GM21360 (cell line): ENCODE results near the gene ZMYND8.

Experiments
- ATAC-seq: cut with Tn5 transposase; IDR thresholded peaks from one replicate; pipeline ENCODE4 v1.9.1; 2021; ENCODE audit warnings: mild to moderate bottlenecking, moderate library complexity; ENCODE audit not compliant: unreplicated experiment

ZMYND8 gene

GRCh38 chr20:47335251-47336128, 21.0 kb downstream of the ZMYND8 start:
- ATAC-seq, result no peak

GRCh38 chr20:47334022-47334551, 22.4 kb downstream of the ZMYND8 start:
- ATAC-seq, result no peak

DNA sequence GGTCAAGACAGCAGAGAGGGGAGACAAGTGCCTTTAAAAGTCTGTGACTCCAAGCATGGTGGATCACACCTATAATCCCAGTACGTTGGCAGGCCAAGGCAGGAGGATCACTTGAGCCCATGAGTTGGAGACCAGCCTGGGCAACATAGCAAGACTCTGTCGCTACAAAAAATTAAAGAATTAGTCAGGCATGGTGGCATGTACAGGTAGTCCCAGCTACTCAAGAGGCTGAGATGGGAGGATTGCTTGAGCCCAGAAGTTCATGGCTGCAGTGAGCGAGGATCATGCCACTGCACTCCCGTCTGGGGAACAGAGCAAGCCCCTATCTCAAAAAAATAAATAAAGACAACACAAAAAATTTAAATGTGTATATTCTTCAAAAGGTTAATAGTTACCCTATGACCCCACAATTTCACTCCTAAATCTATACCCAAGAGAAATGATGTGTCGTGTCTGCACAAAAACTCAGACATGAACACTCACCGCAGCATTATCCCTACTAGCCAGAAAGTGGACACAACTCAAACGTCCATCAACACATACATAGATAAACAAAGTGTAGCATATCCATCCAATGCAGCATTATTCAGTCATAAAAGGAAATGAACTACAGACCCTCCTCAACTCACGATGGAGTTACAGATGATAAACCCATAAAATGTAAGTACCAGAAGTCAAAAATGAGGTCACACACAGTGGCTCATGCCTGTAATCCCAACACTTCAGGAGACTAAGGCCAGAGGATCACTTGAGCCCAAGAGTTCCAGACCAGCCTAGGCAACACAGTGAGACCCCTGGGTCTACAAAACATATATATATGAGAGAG, 23.9 kb downstream of the ZMYND8 start:
- no peak for ATAC-seq

GRCh38 chr20:47330933-47331708, 25.4 kb downstream of the ZMYND8 start:
- ATAC-seq, result no peak

DNA sequence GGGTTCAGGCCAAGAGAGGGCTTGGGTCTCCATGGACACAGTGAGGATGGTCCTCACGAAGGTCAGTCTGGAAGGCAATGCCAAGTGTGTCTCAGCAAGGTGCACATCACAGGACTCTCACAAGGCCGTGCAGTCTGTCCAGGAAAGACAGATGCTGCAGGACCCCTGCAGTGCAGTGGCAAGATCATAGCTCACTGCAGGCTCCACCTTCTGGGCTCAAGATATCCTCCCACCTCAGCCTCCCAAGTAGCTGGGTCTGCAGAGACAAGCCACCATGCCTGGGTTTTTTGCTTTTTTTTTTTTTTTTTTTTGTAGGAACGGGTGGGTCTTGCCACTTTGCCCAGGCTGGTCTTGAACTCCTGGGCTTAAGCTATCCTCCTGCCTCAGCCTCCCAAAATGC, 26.4 kb downstream of the ZMYND8 start:
- ATAC-seq, result no peak

- ATAC-seq, result no peak
These were observed 28.4 kb downstream of the ZMYND8 start for GRCh38 chr20:47328129-47328528.

- no peak for ATAC-seq
These were observed 28.8 kb downstream of the ZMYND8 start for GRCh38 chr20:47327711-47328110.

DNA sequence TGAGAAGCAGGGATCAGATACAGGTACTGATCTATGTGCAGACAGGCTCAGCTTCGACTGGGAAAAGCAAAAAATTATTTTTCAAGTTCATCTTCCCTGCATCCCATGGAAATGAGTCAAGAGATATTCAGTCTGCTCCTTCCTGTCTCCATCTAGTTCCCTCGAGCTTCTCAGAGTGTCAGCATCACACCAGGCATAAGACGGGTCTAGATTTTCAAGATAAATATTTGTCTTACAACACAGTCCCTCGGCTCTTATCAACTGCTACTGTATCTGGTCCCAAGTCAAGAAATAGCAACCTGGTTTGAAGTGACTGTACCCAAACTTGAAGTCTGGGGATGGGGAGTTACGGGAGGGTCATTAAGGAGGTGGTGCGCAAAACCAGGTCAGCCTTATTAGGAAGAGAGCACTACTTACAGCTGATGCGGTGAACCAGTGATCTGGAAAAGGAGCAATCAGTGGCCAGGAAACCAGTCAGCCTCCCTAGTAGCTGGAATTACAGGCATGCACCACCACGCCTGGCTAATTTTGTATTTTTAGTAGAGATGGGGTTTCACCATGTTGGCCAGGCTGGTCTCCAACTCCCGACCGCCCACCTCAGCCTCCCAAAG, 29.7 kb downstream of the ZMYND8 start:
- ATAC-seq, result no peak

DNA sequence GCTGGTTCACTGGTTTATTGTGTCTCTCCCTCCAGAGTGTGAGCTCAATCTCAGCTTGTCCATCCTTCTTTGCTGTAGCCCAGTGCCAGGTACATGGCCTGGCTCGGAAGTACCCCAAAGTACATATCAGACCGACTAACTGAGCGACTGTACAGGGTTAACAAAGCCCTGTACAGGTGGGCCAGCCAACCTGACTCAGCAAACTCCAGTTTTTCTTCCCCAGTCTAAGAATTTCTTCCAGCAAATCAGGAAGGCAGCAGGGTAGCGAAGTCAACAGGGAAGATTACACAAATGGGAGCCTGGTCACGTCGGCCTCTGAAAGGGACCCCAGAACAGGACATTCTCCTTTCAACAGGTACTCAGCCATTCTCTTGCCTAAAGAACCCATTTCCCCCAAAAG, 31.3 kb downstream of the ZMYND8 start:
- ATAC-seq, result no peak

GRCh38 chr20:47320990-47321805, 35.3 kb downstream of the ZMYND8 start:
- no peak for ATAC-seq

DNA sequence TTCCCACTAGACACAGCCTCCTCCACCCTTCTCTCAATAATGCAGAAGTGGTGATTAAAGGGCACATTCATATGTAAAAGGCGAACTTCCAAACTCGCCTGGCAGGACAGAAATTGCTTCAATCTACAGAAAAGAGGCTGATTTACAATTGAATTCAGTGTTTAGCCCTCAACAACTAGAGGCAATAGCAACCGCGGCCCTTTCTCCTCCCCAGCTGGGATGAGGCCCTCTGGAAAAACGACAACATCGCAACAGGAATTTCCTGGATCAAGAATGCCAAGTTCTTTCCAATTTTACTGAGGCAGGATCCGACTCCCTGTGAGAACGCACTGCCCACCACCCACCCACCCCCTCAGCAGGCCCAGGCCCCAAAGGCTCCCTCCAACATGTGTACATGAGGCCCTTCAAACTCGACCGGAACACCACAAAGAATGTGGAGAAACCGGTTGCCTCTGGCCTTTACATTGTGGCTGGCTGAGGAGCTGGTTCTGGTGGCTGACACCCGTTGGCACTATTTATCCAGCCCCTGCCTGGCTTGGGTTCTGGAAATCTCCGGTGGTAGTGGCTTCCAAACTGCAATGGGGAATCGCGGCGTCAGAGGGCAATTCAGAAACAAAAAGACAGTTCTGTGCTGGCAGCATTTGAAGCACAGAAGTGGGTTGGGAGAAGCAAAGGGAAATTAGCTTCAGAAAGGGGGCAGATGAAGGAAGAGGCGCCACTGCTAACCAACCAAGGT, 36.8 kb downstream of the ZMYND8 start:
- no peak for ATAC-seq

- ATAC-seq, result no peak
These were observed 37.6 kb downstream of the ZMYND8 start for GRCh38 chr20:47318586-47319516.

- ATAC-seq, result no peak
These were observed 38.4 kb downstream of the ZMYND8 start for GRCh38 chr20:47318027-47318585.

DNA sequence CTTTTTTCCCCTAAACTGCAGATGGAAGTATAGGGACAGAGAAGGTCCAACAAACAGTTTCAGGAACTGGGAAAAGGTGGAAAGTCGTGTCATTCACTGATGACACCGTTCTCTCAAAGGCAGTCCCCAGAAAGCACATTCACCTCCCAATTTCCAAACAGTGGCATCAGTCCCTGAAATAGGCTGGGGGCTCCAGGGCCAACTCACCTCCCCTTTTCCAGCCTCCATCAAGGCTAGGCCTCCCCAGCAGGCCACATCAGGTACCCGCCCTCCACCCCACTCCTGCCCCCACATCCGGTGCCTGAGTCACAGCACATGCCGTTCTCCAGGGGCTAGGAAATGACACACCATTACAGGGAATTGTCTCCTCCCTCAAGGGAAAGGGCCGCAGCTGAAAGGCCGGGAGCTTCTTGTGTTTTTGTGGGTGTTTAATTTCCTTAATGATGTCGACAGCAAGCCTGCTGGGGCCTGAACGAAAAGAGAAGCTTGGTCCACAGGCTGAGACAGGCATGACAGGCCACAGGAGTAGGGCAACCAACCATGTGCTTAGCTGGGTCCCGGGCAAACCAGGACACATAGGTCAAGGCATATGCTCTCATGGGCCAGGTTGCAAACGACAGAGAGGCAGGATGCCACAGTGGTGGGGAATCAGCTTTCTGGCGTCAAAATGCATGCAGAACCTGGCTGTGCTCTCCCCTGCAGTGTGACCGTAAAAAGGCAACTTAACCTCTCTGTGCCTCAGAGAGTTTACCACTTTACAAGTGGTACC, 39.2 kb downstream of the ZMYND8 start:
- ATAC-seq, result no peak

DNA sequence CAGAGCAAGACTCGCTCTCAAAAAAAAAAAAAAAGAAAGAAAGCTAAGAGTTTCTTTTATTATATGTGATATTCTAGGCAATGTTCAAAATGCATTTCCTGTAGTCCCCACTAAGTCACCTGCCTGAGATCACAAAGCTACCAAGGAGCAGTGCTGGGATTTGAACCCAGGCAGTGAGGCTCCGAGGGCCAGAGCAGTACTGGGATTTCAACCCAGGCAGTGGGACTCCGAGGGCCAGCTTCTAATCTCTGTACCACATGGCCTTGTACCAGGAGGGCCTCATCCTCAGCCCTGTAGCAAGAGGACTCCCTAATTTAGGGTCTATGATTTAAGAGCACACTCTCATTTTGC, 39.7 kb downstream of the ZMYND8 start:
- ATAC-seq, result no peak

DNA sequence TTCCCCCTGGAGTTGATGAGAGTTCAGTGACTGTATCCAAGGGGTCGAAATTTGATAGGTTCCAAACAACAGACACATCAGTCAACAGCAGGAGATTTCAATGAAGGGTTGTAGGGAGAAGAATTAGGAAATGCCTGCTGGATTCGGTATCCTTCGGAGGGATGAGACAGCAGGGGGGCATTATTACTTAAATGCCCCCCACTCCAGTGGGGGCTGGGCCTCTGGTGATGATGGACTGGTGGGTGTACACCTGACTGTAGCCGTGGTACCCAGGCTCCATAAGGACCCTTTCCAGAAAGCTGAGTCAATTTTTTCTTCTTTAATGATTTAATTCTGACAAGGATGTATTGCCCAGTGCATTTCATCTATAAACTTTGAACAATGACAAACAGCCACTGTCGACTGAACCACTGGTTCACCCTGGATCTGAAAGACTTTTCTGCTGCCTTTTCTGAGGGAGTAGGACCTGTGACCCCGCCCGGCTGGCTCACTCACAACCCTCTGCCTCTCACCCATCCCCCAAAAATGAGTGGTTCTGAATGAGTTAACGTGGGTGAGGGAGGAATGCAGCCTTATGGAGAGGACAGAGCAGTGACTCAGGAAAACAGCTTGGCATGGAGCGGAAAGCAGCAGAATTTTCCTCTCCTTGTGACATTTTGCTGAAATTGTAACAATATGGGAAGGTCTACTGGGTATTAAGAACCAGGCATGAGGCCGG, 41.0 kb downstream of the ZMYND8 start:
- no peak for ATAC-seq
